ENCODE data around the gene P2RX1. TPM values are rescaled to one million over a fixed set of nuclear protein-coding genes. Genes with fewer than 3 reads are reported as not detected.

The P2RX1 gene
- total RNA-seq, 2 donors from 2014 or later, result 39.2 to 45.4 TPM

- WGBS, 2 donors, result 82 to 88% methylated on average over 12 to 16 of the region's 16 CpGs
- Histone ChIP-seq H3K9me3 (no peaks in the 10 kb centered on the region), H3K27ac (no peak overlapping the region), H3K36me3 (replicated peaks in 1 of 2; ENCODE audit: insufficient read depth in 1 of 2, low read depth in 2 of 2) (no peaks in the 10 kb centered on the region), H3K4me3 (no peak overlapping the region), H3K4me1 (no peaks in the 10 kb centered on the region), H3K27me3 (no peaks in the 10 kb centered on the region)
- intact Hi-C loops (cut with DNase I), result no loop called here
- DNase-seq (no peak), ATAC-seq (no peak)
- no peak for TF ChIP-seq CTCF (IDR thresholded peaks at IDR 0.05)
- no peak for TF ChIP-seq POLR2A (IDR thresholded peaks at IDR 0.05)
Observed at GRCh38 chr17:3926860-3927627, 10.8 kb upstream of the P2RX1 start.

- no peaks in the 10 kb centered on the region for H3K9me3 ChIP-seq
- H3K27ac ChIP-seq, result no peak overlapping the region
- ATAC-seq, result no peak
- DNase-seq, result no peak
- 88 to 97% methylated on average over 10 to 17 of the region's 17 CpGs for WGBS, 2 donors
- no peak overlapping the region for H3K4me3 ChIP-seq
- no peaks in the 10 kb centered on the region for H3K36me3 ChIP-seq (replicated peaks in 1 of 2; ENCODE audit: insufficient read depth in 1 of 2, low read depth in 2 of 2)
- H3K27me3 ChIP-seq, result no peaks in the 10 kb centered on the region
- peaks cover 5% of the 10 kb centered on the region for H3K4me1 ChIP-seq
- TF ChIP-seq POLR2A (IDR thresholded peaks at IDR 0.05) (no peak), CTCF (IDR thresholded peaks at IDR 0.05) (no peak)
- intact Hi-C loops (cut with DNase I), result no loop called here
Observed at GRCh38 chr17:3925684-3926485, 9.6 kb upstream of the P2RX1 start.

DNA sequence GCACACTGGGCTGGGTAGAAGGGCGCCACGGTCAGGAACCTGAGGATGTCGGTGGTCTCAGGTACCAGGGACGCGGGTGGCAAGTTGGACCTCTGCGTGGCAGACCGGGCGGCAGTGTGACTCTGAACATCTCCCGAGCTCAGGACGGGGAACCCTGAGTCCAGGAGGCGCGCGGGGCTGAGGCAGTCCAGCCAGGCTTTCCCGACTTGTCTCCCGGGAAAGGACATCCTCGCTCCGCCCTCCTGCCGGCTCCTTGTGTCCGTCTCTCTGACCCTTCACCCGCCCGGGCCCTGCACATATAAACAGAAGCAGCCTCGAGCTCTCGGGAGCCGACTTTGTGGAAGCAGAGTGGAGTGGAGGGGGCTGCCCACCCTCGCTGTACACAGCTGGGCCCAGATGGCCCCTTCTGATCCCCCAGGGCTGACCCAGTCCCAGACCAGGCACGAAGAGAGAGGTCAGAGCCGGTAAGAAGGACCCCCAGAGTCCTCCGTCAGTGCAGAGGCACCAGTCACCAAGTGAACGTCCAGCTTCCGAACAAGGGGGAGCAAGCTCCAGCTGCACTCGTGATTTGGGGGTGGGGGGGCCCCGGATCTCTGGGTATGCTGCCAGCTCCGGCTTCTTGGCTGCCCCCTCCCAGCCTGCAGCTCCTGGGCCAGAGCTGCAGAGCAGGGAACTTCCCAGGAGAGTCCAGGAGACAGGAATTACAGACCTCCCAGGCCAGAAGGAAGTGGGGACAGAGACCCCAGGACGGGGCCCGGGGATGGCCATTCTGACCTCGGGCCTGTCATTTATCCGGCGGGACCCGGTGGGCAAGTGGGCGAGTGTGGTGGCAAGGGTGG lies 8.5 kb upstream of the P2RX1 start:
- H3K9me3 ChIP-seq, result no peaks in the 10 kb centered on the region
- DNase-seq (no peak), ATAC-seq (no peak)
- TF ChIP-seq CTCF (IDR thresholded peaks at IDR 0.05) (no peak), POLR2A (IDR thresholded peaks at IDR 0.05) (no peak)
- H3K4me3 ChIP-seq, result no peak overlapping the region
- H3K27me3 ChIP-seq, result no peaks in the 10 kb centered on the region
- peaks cover 5% of the 10 kb centered on the region for H3K4me1 ChIP-seq
- intact Hi-C loops (cut with DNase I), result no loop called here
- H3K27ac ChIP-seq, result no peak overlapping the region
- 75 to 83% methylated on average over 15 to 39 of the region's 40 CpGs for WGBS, 2 donors
- H3K36me3 ChIP-seq (replicated peaks in 1 of 2; ENCODE audit: insufficient read depth in 1 of 2, low read depth in 2 of 2), result no peaks in the 10 kb centered on the region

DNA sequence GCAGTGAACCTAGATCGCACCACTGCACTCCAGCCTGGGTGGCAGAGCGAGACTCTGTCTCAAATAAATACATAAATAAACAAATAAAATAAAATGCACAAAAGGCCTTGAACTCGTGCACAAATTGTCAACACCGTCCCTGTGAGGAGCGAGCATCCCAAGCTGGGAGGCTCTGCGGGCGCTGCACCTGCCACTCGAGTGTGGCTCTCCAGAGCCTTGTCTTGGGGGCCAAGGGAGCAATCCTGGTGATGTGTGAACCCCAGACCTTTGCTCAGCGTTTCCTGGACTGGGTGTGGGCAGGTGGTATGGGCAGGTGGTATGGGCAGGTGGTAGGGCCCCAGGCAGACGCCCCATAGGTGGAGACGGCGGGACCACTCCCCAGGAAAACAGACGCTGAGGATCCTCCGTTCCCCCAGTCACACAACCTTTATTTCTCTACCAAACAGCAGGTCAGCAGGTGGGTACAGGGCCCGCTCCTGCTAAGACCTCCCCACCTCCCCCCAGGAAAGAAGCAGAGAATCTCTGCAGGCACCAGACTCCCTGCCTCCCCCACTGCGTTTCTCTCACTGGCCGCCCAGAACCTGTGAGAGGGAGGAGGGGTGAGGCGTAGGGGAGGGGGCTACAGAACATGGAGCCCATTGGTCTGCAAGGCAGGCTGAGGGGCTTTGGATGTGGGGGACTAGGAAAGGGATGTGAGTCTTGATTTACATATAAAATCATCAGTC lies 7.4 kb upstream of the P2RX1 start:
- WGBS, 2 donors, result 72 to 89% methylated on average over 15 to 18 of the region's 18 CpGs
- H3K27ac ChIP-seq, result no peak overlapping the region
- no peaks in the 10 kb centered on the region for H3K36me3 ChIP-seq (replicated peaks in 1 of 2; ENCODE audit: insufficient read depth in 1 of 2, low read depth in 2 of 2)
- no peak for DNase-seq
- H3K4me1 ChIP-seq, result peaks cover 5% of the 10 kb centered on the region
- H3K4me3 ChIP-seq, result no peak overlapping the region
- H3K9me3 ChIP-seq, result no peaks in the 10 kb centered on the region
- no peaks in the 10 kb centered on the region for H3K27me3 ChIP-seq
- TF ChIP-seq CTCF (IDR thresholded peaks at IDR 0.05) (no peak), POLR2A (IDR thresholded peaks at IDR 0.05) (no peak)
- no peak for ATAC-seq
- intact Hi-C loops (cut with DNase I), result no loop called here

Data from body of pancreas (tissue), 4 donors.